Neuronal stem cell (in vitro differentiated cells): ENCODE measurements around the gene RAB6A.

Experiments used
- DNase-seq: peaks from one replicate; pipeline ENCODE4 v3.0.0-alpha.2; 2013; ENCODE audit warnings: low spot score
- H2AFZ ChIP-seq: one replicate; pipeline ENCODE4 v1.6.1; 2013; ENCODE audit warnings: mild to moderate bottlenecking, low read length, inconsistent platforms
- H2AK5ac ChIP-seq: 2 replicates; pipeline ENCODE4 v1.6.1; 2013; ENCODE audit warnings: low read depth, mild to moderate bottlenecking, inconsistent platforms, low read length, moderate library complexity, mixed read lengths
- H2BK120ac ChIP-seq: 2 replicates; pipeline ENCODE4 v1.6.1; 2013; ENCODE audit warnings: low read depth, mild to moderate bottlenecking, inconsistent platforms, low read length, moderate library complexity, mixed read lengths
- H2BK12ac ChIP-seq: one replicate; pipeline ENCODE4 v1.6.1; 2013; ENCODE audit warnings: low read length, inconsistent platforms
- H2BK15ac ChIP-seq: 2 replicates; pipeline ENCODE4 v1.6.1; 2013; ENCODE audit warnings: mild to moderate bottlenecking, low read length, inconsistent platforms, mixed read lengths
- H2BK5ac ChIP-seq: one replicate; pipeline ENCODE4 v1.6.1; 2013; ENCODE audit warnings: inconsistent platforms, mild to moderate bottlenecking, low read length, moderate library complexity
- H3K14ac ChIP-seq: one replicate; pipeline ENCODE4 v1.6.1; 2013; ENCODE audit warnings: low read length, inconsistent platforms
- H3K18ac ChIP-seq: 2 replicates; pipeline ENCODE4 v1.6.1; 2013; ENCODE audit warnings: low read length, inconsistent platforms
- H3K23ac ChIP-seq: 2 replicates; pipeline ENCODE4 v1.6.1; 2013; ENCODE audit warnings: low read depth, mild to moderate bottlenecking, mixed read lengths, low read length, inconsistent platforms; ENCODE audit not compliant: poor library complexity
- H3K27ac ChIP-seq: replicated peaks from 3 replicates; pipeline ENCODE4 v1.5.1; 2013; ENCODE audit warnings: low read length, inconsistent platforms
- H3K27me3 ChIP-seq, 3 experiments: 2 replicates each; pipeline ENCODE4 v1.6.1; 2013; ENCODE audit warnings: low read length in 3 of 3, mild to moderate bottlenecking in 2 of 3, inconsistent platforms in 1 of 3, low read depth in 1 of 3, mixed read lengths in 1 of 3, moderate library complexity in 1 of 3; ENCODE audit not compliant: control insufficient read depth in 3 of 3, insufficient read depth in 3 of 3
- H3K36me3 ChIP-seq, 2 donors: replicated peaks in 1 of 2; 2 replicates each; pipeline ENCODE4 v1.6.1; 2013; ENCODE audit warnings: low read length in 2 of 2; ENCODE audit not compliant: control insufficient read depth in 2 of 2, insufficient read depth in 2 of 2
- H3K4ac ChIP-seq: 2 replicates; pipeline ENCODE4 v1.6.1; 2013; ENCODE audit warnings: inconsistent platforms, mild to moderate bottlenecking, low read length, moderate library complexity
- H3K4me1 ChIP-seq, 2 donors: 1 replicate in 1 of 2; 2 replicates in 1 of 2; pipeline ENCODE4 v1.6.1; 2013; ENCODE audit warnings: low read length in 2 of 2, low read depth in 1 of 2; ENCODE audit not compliant: control insufficient read depth in 2 of 2, insufficient read depth in 1 of 2
- H3K4me2 ChIP-seq: one replicate; pipeline ENCODE4 v1.6.1; 2013; ENCODE audit warnings: mild to moderate bottlenecking, low read length, inconsistent platforms; ENCODE audit not compliant: insufficient read depth, poor library complexity, severe bottlenecking
- H3K4me3 ChIP-seq, 2 donors: 2 replicates each; pipeline ENCODE4 v1.5.1; 2013; ENCODE audit warnings: low read length in 2 of 2, mild to moderate bottlenecking in 2 of 2, inconsistent platforms in 1 of 2, moderate library complexity in 1 of 2
- H3K79me1 ChIP-seq: one replicate; pipeline ENCODE4 v1.6.1; 2013; ENCODE audit warnings: low read depth, mild to moderate bottlenecking, inconsistent platforms, low read length, moderate library complexity
- H3K9ac ChIP-seq: one replicate; pipeline ENCODE4 v1.6.1; 2013; ENCODE audit warnings: mild to moderate bottlenecking, low read depth, low read length, inconsistent platforms; ENCODE audit not compliant: poor library complexity
- H3K9me3 ChIP-seq, 2 donors: replicated peaks in 1 of 2; 2 replicates each; pipeline versions ENCODE3 to v1.6.1; 2013; ENCODE audit warnings: low read length in 2 of 2, mild to moderate bottlenecking in 2 of 2, inconsistent platforms in 1 of 2, low read depth in 1 of 2, mixed read lengths in 1 of 2, moderate library complexity in 1 of 2; ENCODE audit not compliant: control insufficient read depth in 2 of 2, insufficient read depth in 1 of 2
- H4K8ac ChIP-seq: one replicate; pipeline ENCODE4 v1.6.1; 2013; ENCODE audit warnings: low read depth, mild to moderate bottlenecking, inconsistent platforms, low read length, moderate library complexity
- H4K91ac ChIP-seq: one replicate; pipeline ENCODE4 v1.6.1; 2013; ENCODE audit warnings: low read length, low read depth, mild to moderate bottlenecking, inconsistent platforms; ENCODE audit not compliant: poor library complexity
- WGBS, 2 donors: extraction: QIAGEN DNeasy Blood & Tissue Kit; methylation state at CpG; one replicate each; pipeline ENCODE4 v1.1.7; 2013; ENCODE audit warnings: missing lambda C conversion rate in 2 of 2, mixed read lengths in 1 of 2; ENCODE audit not compliant: insufficient read length in 2 of 2, insufficient replicate concordance in 1 of 2; ENCODE audit errors: extremely low coverage in 2 of 2; 5-methylcytosine and 5-hydroxymethylcytosine counted together

The RAB6A gene

GRCh38 chr11:73717136-73717535 is 43.7 kb downstream of the RAB6A start:
- no peaks in the 10 kb centered on the region for H3K79me1 ChIP-seq
- H2AK5ac ChIP-seq: no peak overlapping the region
- H3K27me3 ChIP-seq: no peaks in the 10 kb centered on the region
- no peak overlapping the region for H2AFZ ChIP-seq
- H2BK120ac ChIP-seq: no peak overlapping the region
- H3K4me3 ChIP-seq: no peak overlapping the region
- no CpG with 5 or more reads among the region's 3 CpGs for WGBS, 2 donors
- H3K9me3 ChIP-seq: no peaks in the 10 kb centered on the region
- H3K14ac ChIP-seq: no peak overlapping the region
- no peaks in the 10 kb centered on the region for H3K4me1 ChIP-seq
- H2BK12ac ChIP-seq: no peak overlapping the region
- no peak overlapping the region for H4K91ac ChIP-seq
- H4K8ac ChIP-seq: no peak overlapping the region
- no peak overlapping the region for H2BK15ac ChIP-seq
- H3K4ac ChIP-seq: no peak overlapping the region
- H3K27ac ChIP-seq: no peak overlapping the region
- no peak overlapping the region for H2BK5ac ChIP-seq
- no peak overlapping the region for H3K9ac ChIP-seq
- no peak overlapping the region for H3K4me2 ChIP-seq
- no peak for DNase-seq
- no peak overlapping the region for H3K23ac ChIP-seq
- H3K36me3 ChIP-seq: peaks cover 3 to 62% of the 10 kb centered on the region in 2 donors
- no peak overlapping the region for H3K18ac ChIP-seq

- Histone ChIP-seq H2BK5ac (no peak overlapping the region), H4K8ac (no peak overlapping the region), H3K36me3 (peaks cover 3 to 68% of the 10 kb centered on the region in 2 donors), H4K91ac (no peak overlapping the region), H2AK5ac (no peak overlapping the region), H2AFZ (no peak overlapping the region), H3K4me2 (no peak overlapping the region), H2BK15ac (no peak overlapping the region), H3K23ac (no peak overlapping the region), H2BK12ac (no peak overlapping the region), H3K4me1 (no peaks in the 10 kb centered on the region), H3K4me3 (no peak overlapping the region), H3K79me1 (no peaks in the 10 kb centered on the region), H3K18ac (no peak overlapping the region), H3K27me3 (no peaks in the 10 kb centered on the region), H2BK120ac (no peak overlapping the region), H3K14ac (no peak overlapping the region), H3K9me3 (no peaks in the 10 kb centered on the region), H3K4ac (no peak overlapping the region), H3K27ac (no peak overlapping the region), H3K9ac (no peak overlapping the region)
- WGBS, 2 donors: no CpG with 5 or more reads among the region's 1 CpG
- no peak for DNase-seq
Observed at GRCh38 chr11:73716153-73717056, 44.5 kb downstream of the RAB6A start.

GRCh38 chr11:73715541-73715940 is 45.3 kb downstream of the RAB6A start:
- Histone ChIP-seq H2BK120ac (no peak overlapping the region), H3K18ac (no peak overlapping the region), H3K4me1 (no peaks in the 10 kb centered on the region), H3K23ac (no peak overlapping the region), H3K9me3 (no peaks in the 10 kb centered on the region), H3K9ac (no peak overlapping the region), H3K4me2 (no peak overlapping the region), H3K4me3 (no peak overlapping the region), H3K79me1 (no peaks in the 10 kb centered on the region), H2BK5ac (no peak overlapping the region), H4K8ac (no peak overlapping the region), H3K14ac (no peak overlapping the region), H2AFZ (no peak overlapping the region), H2AK5ac (no peak overlapping the region), H3K4ac (no peak overlapping the region), H3K27me3 (no peaks in the 10 kb centered on the region), H3K27ac (no peak overlapping the region), H2BK12ac (no peak overlapping the region), H2BK15ac (no peak overlapping the region), H3K36me3 (peaks cover 3 to 69% of the 10 kb centered on the region in 2 donors), H4K91ac (no peak overlapping the region)
- no peak for DNase-seq
- WGBS, 2 donors: no CpG with 5 or more reads among the region's 2 CpGs

DNA sequence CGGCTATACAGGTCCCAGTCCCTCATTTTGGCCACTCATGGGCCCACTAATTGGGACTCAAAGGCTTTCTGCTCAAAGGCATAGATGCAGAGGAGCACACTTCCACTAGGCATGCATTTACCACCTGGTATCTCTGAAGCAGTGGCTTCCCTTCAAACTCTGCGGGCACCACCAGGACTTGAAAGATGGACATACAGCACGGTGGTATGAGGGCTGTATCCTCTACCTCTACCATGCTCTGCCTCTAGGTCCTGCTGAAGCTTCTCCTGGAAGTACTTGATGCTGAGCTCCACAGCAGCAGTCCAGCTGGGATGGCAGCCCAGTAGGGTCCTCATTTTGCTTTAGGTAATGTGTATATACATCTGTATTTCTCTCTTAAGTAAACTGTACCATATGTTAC is 49.9 kb downstream of the RAB6A start:
- H3K23ac ChIP-seq: no peak overlapping the region
- no peak overlapping the region for H4K91ac ChIP-seq
- H2BK12ac ChIP-seq: no peak overlapping the region
- DNase-seq: no peak
- H2AFZ ChIP-seq: no peak overlapping the region
- H3K27ac ChIP-seq: no peak overlapping the region
- WGBS, 2 donors: no CpG with 5 or more reads among the region's 3 CpGs
- peaks cover 0 to 66% of the 10 kb centered on the region in 2 donors for H3K36me3 ChIP-seq
- H3K9me3 ChIP-seq: no peaks in the 10 kb centered on the region
- H3K9ac ChIP-seq: no peak overlapping the region
- H3K18ac ChIP-seq: no peak overlapping the region
- no peaks in the 10 kb centered on the region for H3K4me1 ChIP-seq
- no peak overlapping the region for H3K14ac ChIP-seq
- H2BK120ac ChIP-seq: no peak overlapping the region
- H3K4me3 ChIP-seq: no peak overlapping the region
- no peak overlapping the region for H2BK15ac ChIP-seq
- no peak overlapping the region for H2AK5ac ChIP-seq
- H3K4me2 ChIP-seq: no peak overlapping the region
- H4K8ac ChIP-seq: no peak overlapping the region
- no peak overlapping the region for H3K4ac ChIP-seq
- no peaks in the 10 kb centered on the region for H3K79me1 ChIP-seq
- no peak overlapping the region for H2BK5ac ChIP-seq
- H3K27me3 ChIP-seq: no peaks in the 10 kb centered on the region
